Liver (tissue), 9 donors: ENCODE results near the gene KIN. TPM values are rescaled to one million over a fixed set of nuclear protein-coding genes. Genes with fewer than 3 reads are reported as not detected.

Source experiments
- DNase-seq: peaks from one replicate; pipeline ENCODE4 v3.0.0-alpha.2; 2017; ENCODE audit warnings: low spot score
- H3K27ac ChIP-seq, 2 donors: one replicate each; pipeline ENCODE4 v1.7.0; 2013; ENCODE audit warnings: inconsistent platforms in 2 of 2, low read length in 2 of 2, control low read depth in 1 of 2, low read depth in 1 of 2, mild to moderate bottlenecking in 1 of 2
- H3K27me3 ChIP-seq, 4 donors: one replicate each; pipeline versions ENCODE4 v1.6.1 to v1.7.0; 2013; ENCODE audit warnings: low read length in 3 of 4, inconsistent platforms in 1 of 4, mild to moderate bottlenecking in 1 of 4, moderate library complexity in 1 of 4; ENCODE audit not compliant: control insufficient read depth in 4 of 4, insufficient read depth in 4 of 4
- H3K36me3 ChIP-seq, 4 donors: one replicate each; pipeline versions ENCODE4 v1.6.1 to v1.7.0; 2013; ENCODE audit warnings: low read length in 3 of 4, mild to moderate bottlenecking in 3 of 4, low read depth in 1 of 4, moderate library complexity in 1 of 4; ENCODE audit not compliant: control insufficient read depth in 4 of 4, insufficient read depth in 3 of 4
- H3K4me1 ChIP-seq, 4 donors: one replicate each; pipeline versions ENCODE4 v1.6.1 to v1.7.0; 2013; ENCODE audit warnings: low read length in 3 of 4, mild to moderate bottlenecking in 3 of 4, moderate library complexity in 1 of 4; ENCODE audit not compliant: control insufficient read depth in 4 of 4, insufficient read depth in 4 of 4
- H3K4me3 ChIP-seq, 3 donors: one replicate each; pipeline versions ENCODE4 v1.6.1 to v1.7.0; 2013; ENCODE audit warnings: low read length in 3 of 3, control low read depth in 1 of 3, low read depth in 1 of 3, mild to moderate bottlenecking in 1 of 3
- H3K9ac ChIP-seq, 2 donors: one replicate each; pipeline ENCODE4 v1.7.0; 2013; ENCODE audit warnings: low read length in 2 of 2, mild to moderate bottlenecking in 2 of 2, moderate library complexity in 2 of 2, control low read depth in 1 of 2, low read depth in 1 of 2
- H3K9me3 ChIP-seq, 4 donors: one replicate each; pipeline versions ENCODE4 v1.6.1 to v1.7.0; 2013; ENCODE audit warnings: low read length in 3 of 4; ENCODE audit not compliant: control insufficient read depth in 4 of 4
- EGR1 ChIP-seq, 2 donors: IDR thresholded peaks; 2 replicates each; pipeline ENCODE4 v1.6.1; 2016 to 2018; ENCODE audit warnings: antibody characterized with exemption in 2 of 2, low read depth in 2 of 2
- FOXA1 ChIP-seq: IDR thresholded peaks from 2 replicates; pipeline ENCODE4 v1.6.1; 2016; ENCODE audit warnings: antibody characterized with exemption
- GABPA ChIP-seq, 2 donors: IDR thresholded peaks in 1 of 2; conservative IDR thresholded peaks in 1 of 2; 2 replicates each; pipeline ENCODE4 v1.6.1; 2016; ENCODE audit warnings: antibody characterized with exemption in 2 of 2, mild to moderate bottlenecking in 1 of 2, moderate library complexity in 1 of 2
- HNF4A ChIP-seq, 2 donors: conservative IDR thresholded peaks; 2 replicates each; pipeline ENCODE4 v1.6.1; 2016; ENCODE audit warnings: antibody characterized with exemption in 2 of 2, mild to moderate bottlenecking in 2 of 2
- HNF4G ChIP-seq: IDR thresholded peaks from 2 replicates; pipeline ENCODE4 v1.6.1; 2016; ENCODE audit warnings: antibody characterized with exemption
- JUND ChIP-seq, 2 donors: IDR thresholded peaks; 2 replicates each; pipeline ENCODE4 v1.6.1; 2016; ENCODE audit warnings: antibody characterized with exemption in 2 of 2
- NR2F2 ChIP-seq: IDR thresholded peaks from 2 replicates; pipeline ENCODE4 v1.6.1; 2016; ENCODE audit warnings: antibody characterized with exemption
- RAD21 ChIP-seq, 2 donors: IDR thresholded peaks; 2 replicates each; pipeline ENCODE4 v1.6.1; 2016; ENCODE audit warnings: antibody characterized with exemption in 2 of 2, mild to moderate bottlenecking in 2 of 2
- RXRA ChIP-seq, 2 donors: IDR thresholded peaks; 2 replicates each; pipeline ENCODE4 v1.6.1; 2017 to 2018; ENCODE audit warnings: antibody characterized with exemption in 2 of 2, mild to moderate bottlenecking in 1 of 2
- SP1 ChIP-seq: IDR thresholded peaks from 2 replicates; pipeline ENCODE4 v1.6.1; 2018; ENCODE audit warnings: antibody characterized with exemption, mild to moderate bottlenecking
- TAF1 ChIP-seq: conservative IDR thresholded peaks from 2 replicates; pipeline ENCODE4 v1.6.1; 2016; ENCODE audit warnings: antibody characterized with exemption, mild to moderate bottlenecking
- YY1 ChIP-seq: IDR thresholded peaks from 2 replicates; pipeline ENCODE4 v1.6.1; 2016; ENCODE audit warnings: antibody characterized with exemption, mild to moderate bottlenecking
- WGBS: extraction: QIAGEN DNeasy Blood & Tissue Kit; methylation state at CpG from one replicate; pipeline ENCODE4 v1.1.7; 2013; 5-methylcytosine and 5-hydroxymethylcytosine counted together
- polyA plus RNA-seq, 2 donors: library from polyadenylated mRNA; stranded (reverse) in 1 of 2; unstranded in 1 of 2; fragments of 200-250 nt in 1 of 2; fragments of >200 nt in 1 of 2; fragmentation: Nextera tagmentation in 1 of 2; extraction: Ambion mirVana in 1 of 2; gene quantifications; one replicate each; pipeline versions ENCODE4 v1.2.1 to v1.2.3, GENCODE V29; 2013 to 2015
- total RNA-seq, 2 donors: library from RNA; depleted of rRNA; stranded (reverse); fragments of >200 nt; gene quantifications; one replicate each; pipeline ENCODE4 v1.2.3, GENCODE V29; 2014
- TF ChIP-seq, protein P1 (sequence below): IDR thresholded peaks from 2 replicates; pipeline ENCODE4 v1.6.1; 2016; ENCODE audit warnings: antibody characterized with exemption, mild to moderate bottlenecking
- TF ChIP-seq, protein P2 (sequence below): fragments of 150-350 bp; IDR thresholded peaks from 2 replicates; pipeline ENCODE4 v1.5.1; 2017; ENCODE audit warnings: improper control_type of control experiment, low read depth, low read length; ENCODE audit not compliant: missing input control
- TF ChIP-seq, protein P3 (sequence below): IDR thresholded peaks from 2 replicates; pipeline ENCODE4 v1.6.1; 2016; ENCODE audit warnings: antibody characterized with exemption
- TF ChIP-seq, protein P4 (sequence below): IDR thresholded peaks from 2 replicates; pipeline ENCODE4 v1.6.1; 2016; ENCODE audit warnings: antibody characterized with exemption
- TF ChIP-seq, protein P5 (sequence below): IDR thresholded peaks from 2 replicates; pipeline ENCODE4 v1.6.1; 2016; ENCODE audit warnings: antibody characterized with exemption
- donor health status: healthy.
- donor health status: healthy.
- donor health status: healthy.
- donor health status: healthy.
- donor health status: healthy.

The KIN gene
- total and polyA plus RNA-seq, 4 donors = 2.4 to 3.8 (median 3.1) TPM

GRCh38 chr10:7744307-7744706 is 43.5 kb downstream of the KIN start:
- DNase-seq = no peak
- H3K9me3 ChIP-seq = no peaks in the 10 kb centered on the region
- 87% methylated on average over 8 of the region's 8 CpGs for WGBS
- H3K36me3 ChIP-seq = peaks cover 16 to 77% (median 60%) of the 10 kb centered on the region in 4 donors
- H3K4me1 ChIP-seq = no peaks in the 10 kb centered on the region
- H3K9ac ChIP-seq = no peak overlapping the region
- H3K27me3 ChIP-seq = no peaks in the 10 kb centered on the region
- H3K27ac ChIP-seq = no peak overlapping the region
- no peak overlapping the region for H3K4me3 ChIP-seq
- no peak for TF ChIP-seq YY1
- TF ChIP-seq HNF4G = no peak
- no peak for TF ChIP-seq SP1
- no peak for TF ChIP-seq GABPA (IDR thresholded peaks at IDR 0.05 in 1 of 2, conservative IDR thresholded peaks at IDR 0.05 in 1 of 2)
- TF ChIP-seq, protein P1, sequence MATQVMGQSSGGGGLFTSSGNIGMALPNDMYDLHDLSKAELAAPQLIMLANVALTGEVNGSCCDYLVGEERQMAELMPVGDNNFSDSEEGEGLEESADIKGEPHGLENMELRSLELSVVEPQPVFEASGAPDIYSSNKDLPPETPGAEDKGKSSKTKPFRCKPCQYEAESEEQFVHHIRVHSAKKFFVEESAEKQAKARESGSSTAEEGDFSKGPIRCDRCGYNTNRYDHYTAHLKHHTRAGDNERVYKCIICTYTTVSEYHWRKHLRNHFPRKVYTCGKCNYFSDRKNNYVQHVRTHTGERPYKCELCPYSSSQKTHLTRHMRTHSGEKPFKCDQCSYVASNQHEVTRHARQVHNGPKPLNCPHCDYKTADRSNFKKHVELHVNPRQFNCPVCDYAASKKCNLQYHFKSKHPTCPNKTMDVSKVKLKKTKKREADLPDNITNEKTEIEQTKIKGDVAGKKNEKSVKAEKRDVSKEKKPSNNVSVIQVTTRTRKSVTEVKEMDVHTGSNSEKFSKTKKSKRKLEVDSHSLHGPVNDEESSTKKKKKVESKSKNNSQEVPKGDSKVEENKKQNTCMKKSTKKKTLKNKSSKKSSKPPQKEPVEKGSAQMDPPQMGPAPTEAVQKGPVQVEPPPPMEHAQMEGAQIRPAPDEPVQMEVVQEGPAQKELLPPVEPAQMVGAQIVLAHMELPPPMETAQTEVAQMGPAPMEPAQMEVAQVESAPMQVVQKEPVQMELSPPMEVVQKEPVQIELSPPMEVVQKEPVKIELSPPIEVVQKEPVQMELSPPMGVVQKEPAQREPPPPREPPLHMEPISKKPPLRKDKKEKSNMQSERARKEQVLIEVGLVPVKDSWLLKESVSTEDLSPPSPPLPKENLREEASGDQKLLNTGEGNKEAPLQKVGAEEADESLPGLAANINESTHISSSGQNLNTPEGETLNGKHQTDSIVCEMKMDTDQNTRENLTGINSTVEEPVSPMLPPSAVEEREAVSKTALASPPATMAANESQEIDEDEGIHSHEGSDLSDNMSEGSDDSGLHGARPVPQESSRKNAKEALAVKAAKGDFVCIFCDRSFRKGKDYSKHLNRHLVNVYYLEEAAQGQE = no peak
- TF ChIP-seq, protein P2, sequence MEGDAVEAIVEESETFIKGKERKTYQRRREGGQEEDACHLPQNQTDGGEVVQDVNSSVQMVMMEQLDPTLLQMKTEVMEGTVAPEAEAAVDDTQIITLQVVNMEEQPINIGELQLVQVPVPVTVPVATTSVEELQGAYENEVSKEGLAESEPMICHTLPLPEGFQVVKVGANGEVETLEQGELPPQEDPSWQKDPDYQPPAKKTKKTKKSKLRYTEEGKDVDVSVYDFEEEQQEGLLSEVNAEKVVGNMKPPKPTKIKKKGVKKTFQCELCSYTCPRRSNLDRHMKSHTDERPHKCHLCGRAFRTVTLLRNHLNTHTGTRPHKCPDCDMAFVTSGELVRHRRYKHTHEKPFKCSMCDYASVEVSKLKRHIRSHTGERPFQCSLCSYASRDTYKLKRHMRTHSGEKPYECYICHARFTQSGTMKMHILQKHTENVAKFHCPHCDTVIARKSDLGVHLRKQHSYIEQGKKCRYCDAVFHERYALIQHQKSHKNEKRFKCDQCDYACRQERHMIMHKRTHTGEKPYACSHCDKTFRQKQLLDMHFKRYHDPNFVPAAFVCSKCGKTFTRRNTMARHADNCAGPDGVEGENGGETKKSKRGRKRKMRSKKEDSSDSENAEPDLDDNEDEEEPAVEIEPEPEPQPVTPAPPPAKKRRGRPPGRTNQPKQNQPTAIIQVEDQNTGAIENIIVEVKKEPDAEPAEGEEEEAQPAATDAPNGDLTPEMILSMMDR = no peak
- TF ChIP-seq EGR1 (IDR thresholded peaks at IDR 0.05; ENCODE audit: low read depth in 2 of 2) = no peak
- TF ChIP-seq RXRA (IDR thresholded peaks at IDR 0.05) = no peak
- no peak for TF ChIP-seq RAD21 (IDR thresholded peaks at IDR 0.05)
- TF ChIP-seq, protein P3, sequence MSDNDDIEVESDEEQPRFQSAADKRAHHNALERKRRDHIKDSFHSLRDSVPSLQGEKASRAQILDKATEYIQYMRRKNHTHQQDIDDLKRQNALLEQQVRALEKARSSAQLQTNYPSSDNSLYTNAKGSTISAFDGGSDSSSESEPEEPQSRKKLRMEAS = no peak
- TF ChIP-seq, protein P4, sequence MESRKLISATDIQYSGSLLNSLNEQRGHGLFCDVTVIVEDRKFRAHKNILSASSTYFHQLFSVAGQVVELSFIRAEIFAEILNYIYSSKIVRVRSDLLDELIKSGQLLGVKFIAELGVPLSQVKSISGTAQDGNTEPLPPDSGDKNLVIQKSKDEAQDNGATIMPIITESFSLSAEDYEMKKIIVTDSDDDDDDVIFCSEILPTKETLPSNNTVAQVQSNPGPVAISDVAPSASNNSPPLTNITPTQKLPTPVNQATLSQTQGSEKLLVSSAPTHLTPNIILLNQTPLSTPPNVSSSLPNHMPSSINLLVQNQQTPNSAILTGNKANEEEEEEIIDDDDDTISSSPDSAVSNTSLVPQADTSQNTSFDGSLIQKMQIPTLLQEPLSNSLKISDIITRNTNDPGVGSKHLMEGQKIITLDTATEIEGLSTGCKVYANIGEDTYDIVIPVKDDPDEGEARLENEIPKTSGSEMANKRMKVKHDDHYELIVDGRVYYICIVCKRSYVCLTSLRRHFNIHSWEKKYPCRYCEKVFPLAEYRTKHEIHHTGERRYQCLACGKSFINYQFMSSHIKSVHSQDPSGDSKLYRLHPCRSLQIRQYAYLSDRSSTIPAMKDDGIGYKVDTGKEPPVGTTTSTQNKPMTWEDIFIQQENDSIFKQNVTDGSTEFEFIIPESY = no peak
- TF ChIP-seq JUND (IDR thresholded peaks at IDR 0.05) = no peak
- no peak for TF ChIP-seq NR2F2
- TF ChIP-seq, protein P5, sequence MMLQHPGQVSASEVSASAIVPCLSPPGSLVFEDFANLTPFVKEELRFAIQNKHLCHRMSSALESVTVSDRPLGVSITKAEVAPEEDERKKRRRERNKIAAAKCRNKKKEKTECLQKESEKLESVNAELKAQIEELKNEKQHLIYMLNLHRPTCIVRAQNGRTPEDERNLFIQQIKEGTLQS = no peak
- no peak for TF ChIP-seq HNF4A (conservative IDR thresholded peaks at IDR 0.05)
- TF ChIP-seq TAF1 = no peak
- no peak for TF ChIP-seq FOXA1
